C4-2B (cell line): Measurements from ENCODE around the gene TMEM260.

Experiments
- H3K27ac ChIP-seq: fragments of 450-650 bp; 2 replicates; pipeline ENCODE4 v1.5.1; 2017
- ZFX ChIP-seq: fragments of 450-650 bp; IDR thresholded peaks from 2 replicates; pipeline ENCODE4 v1.6.1; 2017
- TF ChIP-seq, protein P1 (sequence below): fragments of 450-650 bp; conservative IDR thresholded peaks from 2 replicates; pipeline ENCODE4 v1.5.1; 2017; ENCODE audit warnings: mild to moderate bottlenecking

The TMEM260 gene

DNA sequence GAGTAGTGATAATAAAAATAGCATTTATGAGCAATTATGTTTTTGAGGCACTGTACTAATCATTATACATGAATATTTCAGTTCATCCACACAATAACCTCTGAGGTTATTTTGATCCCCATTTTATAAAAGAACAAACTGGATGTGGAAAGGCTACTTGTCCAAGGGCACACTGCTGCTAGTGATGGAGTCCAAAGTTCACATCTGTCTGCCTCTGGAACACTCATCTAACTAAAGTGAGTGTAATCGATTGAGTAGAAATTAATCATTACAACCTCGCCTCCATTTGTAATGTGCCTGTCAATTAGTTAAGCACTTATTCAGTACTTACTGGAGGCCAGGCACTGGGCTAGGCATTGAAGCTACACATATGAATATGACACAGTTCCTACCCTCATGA, 55.4 kb downstream of the TMEM260 start:
- H3K27ac ChIP-seq: no peak overlapping the region
- no peak for TF ChIP-seq ZFX
- TF ChIP-seq, protein P1, sequence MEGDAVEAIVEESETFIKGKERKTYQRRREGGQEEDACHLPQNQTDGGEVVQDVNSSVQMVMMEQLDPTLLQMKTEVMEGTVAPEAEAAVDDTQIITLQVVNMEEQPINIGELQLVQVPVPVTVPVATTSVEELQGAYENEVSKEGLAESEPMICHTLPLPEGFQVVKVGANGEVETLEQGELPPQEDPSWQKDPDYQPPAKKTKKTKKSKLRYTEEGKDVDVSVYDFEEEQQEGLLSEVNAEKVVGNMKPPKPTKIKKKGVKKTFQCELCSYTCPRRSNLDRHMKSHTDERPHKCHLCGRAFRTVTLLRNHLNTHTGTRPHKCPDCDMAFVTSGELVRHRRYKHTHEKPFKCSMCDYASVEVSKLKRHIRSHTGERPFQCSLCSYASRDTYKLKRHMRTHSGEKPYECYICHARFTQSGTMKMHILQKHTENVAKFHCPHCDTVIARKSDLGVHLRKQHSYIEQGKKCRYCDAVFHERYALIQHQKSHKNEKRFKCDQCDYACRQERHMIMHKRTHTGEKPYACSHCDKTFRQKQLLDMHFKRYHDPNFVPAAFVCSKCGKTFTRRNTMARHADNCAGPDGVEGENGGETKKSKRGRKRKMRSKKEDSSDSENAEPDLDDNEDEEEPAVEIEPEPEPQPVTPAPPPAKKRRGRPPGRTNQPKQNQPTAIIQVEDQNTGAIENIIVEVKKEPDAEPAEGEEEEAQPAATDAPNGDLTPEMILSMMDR: no peak

DNA sequence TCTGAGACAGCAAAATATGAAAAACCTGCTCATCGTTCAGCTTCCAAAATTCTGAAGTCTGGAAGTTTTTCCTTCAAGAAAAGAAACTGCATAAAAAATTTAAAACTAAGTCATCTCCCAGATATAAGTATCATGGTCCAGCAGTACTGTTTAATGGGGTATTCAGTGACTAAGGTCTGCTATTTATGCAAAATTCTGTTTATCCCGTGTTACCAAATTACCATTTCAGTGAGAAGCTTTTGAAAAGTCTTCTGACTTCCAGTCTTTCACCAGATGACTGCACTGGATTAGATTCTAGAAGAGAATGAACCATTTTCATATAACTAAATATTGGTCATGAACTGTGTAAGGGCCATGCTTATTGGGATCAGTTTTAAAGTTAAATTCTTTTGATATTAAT, 67.9 kb downstream of the TMEM260 start:
- TF ChIP-seq ZFX: no peak
- TF ChIP-seq, protein P1: no peak
- H3K27ac ChIP-seq: no peak overlapping the region

DNA sequence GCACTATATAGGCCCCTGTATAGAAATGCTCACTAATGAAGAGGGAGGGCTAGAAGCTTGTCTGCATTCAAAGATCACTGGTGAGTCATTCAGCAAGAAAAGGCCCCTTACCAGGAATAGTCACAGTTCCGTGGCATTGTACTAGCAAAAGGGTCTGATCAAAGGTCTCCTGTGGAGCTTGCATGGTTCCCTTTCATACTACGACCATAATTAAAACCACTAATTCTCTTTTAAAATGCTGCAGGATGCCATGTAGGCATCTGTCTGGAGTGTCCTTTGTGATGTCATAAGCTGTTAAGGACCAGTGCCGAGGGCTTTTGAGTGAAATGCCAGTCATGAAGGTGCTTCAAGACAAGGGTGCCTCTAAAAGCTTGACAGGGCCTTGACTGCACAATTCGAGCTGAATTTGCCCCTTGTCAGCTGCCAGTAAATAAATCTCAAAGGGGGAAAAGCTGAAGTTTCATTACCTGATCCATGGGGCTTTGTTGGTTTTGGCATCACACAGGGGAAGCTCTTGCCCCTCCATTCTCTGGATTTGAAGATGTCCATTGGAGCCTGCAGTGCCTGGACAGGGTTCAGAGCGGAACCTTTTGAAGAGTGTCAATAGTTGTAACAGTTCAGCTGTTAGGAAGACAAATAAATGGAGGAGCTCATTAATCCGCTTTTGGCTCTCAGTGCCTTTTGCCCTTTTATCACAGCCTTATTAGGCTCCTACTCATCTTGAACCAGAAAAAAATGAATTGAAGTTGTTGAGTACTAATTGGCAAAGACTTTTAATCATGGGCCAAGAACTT, 69.1 kb downstream of the TMEM260 start:
- TF ChIP-seq, protein P1: no peak
- no peak for TF ChIP-seq ZFX
- no peak overlapping the region for H3K27ac ChIP-seq

DNA sequence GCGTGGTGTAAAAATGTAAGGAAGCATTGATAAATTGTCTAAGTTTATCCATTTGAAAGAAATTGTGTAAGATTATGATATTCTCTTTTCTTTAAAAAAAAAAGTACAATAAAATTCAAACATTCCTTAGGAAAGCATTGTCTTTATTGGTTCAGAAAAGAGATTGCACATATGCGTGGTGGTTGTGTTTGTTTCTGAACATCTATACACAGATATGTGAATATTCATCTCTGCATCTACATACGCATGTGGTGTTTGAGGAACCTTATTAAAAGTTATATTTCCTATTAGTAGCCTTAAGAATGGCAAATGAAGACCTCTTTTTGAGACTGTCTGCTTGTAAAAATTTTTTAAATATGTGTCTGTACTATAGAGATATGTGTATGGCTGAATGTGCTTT, 69.8 kb downstream of the TMEM260 start:
- TF ChIP-seq, protein P1: no peak
- TF ChIP-seq ZFX: no peak

DNA sequence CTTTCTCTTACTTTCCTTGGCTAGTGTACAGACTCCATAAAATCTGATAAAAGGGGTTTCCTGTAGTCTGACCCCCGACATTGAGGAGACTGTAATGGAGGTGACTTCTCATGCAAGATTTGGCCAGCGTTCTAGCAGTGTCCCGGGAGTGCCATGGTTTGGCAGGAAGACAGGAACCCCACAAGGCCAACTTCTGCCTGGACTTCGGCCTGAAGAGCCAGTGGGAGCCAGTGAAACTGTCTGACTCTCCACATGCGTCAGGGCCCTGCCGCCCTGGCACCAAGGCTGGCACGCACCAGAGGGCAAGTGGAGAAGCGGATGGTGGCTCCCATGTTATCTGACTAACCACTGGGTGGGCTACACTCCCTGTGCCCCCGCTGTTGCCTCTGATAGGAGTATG, 70.5 kb downstream of the TMEM260 start:
- H3K27ac ChIP-seq: no peak overlapping the region
- TF ChIP-seq ZFX: no peak
- TF ChIP-seq, protein P1: no peak

More for the DNA sequence above, 69.8 kb downstream of the TMEM260 start:
- no peak overlapping the region for H3K27ac ChIP-seq

DNA sequence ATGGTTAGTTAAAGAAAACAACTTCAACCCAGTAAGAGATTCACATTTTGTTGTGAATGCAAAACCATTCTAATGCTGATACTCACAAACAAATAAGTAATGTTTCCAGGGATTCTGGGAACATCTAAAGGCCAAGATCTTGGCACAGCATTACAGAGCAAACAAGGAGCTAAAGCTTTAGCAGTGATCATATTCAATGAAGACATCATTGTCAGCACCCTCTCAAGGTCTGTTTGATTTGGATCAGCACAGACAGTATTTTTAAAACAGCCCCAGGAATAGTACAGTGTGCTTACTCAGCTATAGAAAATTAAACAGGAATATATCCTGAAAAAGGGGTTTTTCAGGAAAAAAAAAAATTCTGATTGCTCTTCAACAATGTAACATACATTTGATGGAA, 71.4 kb downstream of the TMEM260 start:
- H3K27ac ChIP-seq: no peak overlapping the region
- TF ChIP-seq, protein P1: no peak
- TF ChIP-seq ZFX: no peak

DNA sequence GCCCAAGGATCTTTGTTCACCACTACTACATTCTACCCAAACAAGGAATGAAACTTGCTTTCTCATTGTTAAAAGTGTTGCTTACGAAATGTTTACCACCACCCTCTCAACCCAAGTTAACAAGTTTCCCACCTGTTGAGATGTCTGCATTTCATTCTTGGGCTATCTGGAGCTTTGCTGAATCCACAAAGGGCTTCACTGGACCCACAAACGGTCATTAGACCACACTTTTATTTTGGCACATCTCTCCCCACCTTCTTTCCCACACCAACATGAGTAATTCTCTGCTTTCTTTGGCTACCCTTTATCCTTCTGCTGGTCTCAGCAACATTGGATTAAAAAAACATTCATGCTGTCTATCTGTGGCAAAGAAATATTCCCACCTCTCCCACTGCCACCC, 78.0 kb downstream of the TMEM260 start:
- TF ChIP-seq, protein P1: no peak
- no peak for TF ChIP-seq ZFX

More for the DNA sequence above, 78.0 kb downstream of the TMEM260 start:
- no peak overlapping the region for H3K27ac ChIP-seq
